GM12891 (cell line): Measurements from ENCODE around the gene SPRED1.

Source experiments
- DNase-seq: peaks from one replicate; pipeline ENCODE4 v3.0.0; 2011; ENCODE audit warnings: low spot score; ENCODE audit not compliant: insufficient read length
- FAIRE-seq: peaks from 2 replicates; lab custom pipeline; 2011; peaks lifted over from hg19 to GRCh38; lab: Jason Lieb, UNC
- PAX5 ChIP-seq: IDR thresholded peaks from 2 replicates; pipeline ENCODE4 v1.6.1; 2011; ENCODE audit warnings: low read length, moderate library complexity, mild to moderate bottlenecking; ENCODE audit not compliant: insufficient read depth, severe bottlenecking
- POLR2A ChIP-seq: IDR thresholded peaks from 2 replicates; pipeline ENCODE4 v1.6.1; 2011; ENCODE audit warnings: low read depth, low read length, control low read depth
- POLR2AphosphoS5 ChIP-seq: IDR thresholded peaks from 2 replicates; pipeline ENCODE4 v1.6.1; 2011; ENCODE audit warnings: low read depth, low read length, control low read depth
- POU2F2 ChIP-seq: IDR thresholded peaks from 2 replicates; pipeline ENCODE4 v1.6.1; 2011; ENCODE audit warnings: low read depth, mild to moderate bottlenecking, control low read depth, low read length, moderate library complexity
- SPI1 ChIP-seq: IDR thresholded peaks from 2 replicates; pipeline ENCODE4 v1.6.1; 2011; ENCODE audit warnings: low read depth, low read length, control low read depth
- TAF1 ChIP-seq: IDR thresholded peaks from 2 replicates; pipeline ENCODE4 v1.6.1; 2011; ENCODE audit warnings: low read depth, low read length, control low read depth

SPRED1 gene

DNA sequence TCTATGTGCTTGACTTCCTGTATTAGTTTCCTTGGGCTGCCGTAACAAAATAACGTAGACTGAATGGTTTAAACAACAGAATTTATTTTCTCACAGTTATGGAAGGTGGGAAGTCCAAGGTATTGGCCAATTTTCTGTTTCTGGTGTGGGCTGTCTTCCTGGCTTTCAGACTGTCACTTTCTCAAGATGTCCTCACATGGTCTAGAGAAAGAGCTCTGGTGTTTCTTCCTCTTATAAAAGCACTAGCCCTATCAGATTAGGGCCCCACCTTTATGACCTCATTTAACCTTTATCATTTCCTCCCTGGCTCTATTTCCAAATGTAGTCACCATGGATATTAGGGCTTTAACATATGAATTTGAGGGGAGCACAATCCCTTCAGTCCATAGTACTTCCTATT lies 54.6 kb downstream of the SPRED1 start:
- TF ChIP-seq POLR2A (no peak), POLR2AphosphoS5 (no peak), SPI1 (no peak), TAF1 (no peak), POU2F2 (no peak), PAX5 (no peak)
- no peak for FAIRE-seq
- DNase-seq = no peak

DNA sequence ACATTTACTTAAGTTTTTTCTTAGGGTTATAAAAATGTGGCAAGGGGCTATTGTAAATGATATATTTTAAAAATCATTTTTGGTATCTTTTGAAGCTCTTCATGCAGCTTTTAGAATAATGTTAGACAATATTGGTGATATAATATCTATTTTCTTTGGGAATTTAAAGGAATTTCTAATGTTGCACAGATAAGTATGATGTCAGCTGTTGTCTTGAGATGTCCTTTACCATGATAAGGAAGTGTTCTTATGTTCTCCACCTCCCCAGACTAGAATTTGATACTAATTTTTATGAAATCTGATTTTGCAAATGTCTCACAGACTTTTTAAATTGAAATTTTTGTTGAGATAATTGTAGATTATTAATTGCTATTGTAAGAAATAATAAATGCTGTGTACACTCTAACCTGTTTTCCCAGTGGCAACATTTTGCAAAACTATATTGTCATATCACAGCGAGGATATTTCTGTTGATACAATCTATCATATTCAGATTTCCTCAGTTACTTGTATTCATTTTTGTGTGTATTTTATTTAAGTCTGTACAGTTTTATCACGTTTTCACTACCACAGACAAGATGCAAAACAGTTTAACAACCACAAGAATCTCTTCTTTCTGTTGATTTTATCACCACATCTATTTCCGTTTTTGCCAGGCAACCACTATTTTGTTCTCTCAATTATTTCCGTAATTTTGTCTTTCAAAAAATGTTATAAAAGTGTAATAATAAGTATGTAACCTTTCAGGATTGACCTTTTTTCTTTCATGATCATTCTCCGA lies 55.4 kb downstream of the SPRED1 start:
- DNase-seq (no peak), FAIRE-seq (no peak)
- TF ChIP-seq PAX5 = no peak
- no peak for TF ChIP-seq POLR2AphosphoS5
- TF ChIP-seq POLR2A = no peak

DNA sequence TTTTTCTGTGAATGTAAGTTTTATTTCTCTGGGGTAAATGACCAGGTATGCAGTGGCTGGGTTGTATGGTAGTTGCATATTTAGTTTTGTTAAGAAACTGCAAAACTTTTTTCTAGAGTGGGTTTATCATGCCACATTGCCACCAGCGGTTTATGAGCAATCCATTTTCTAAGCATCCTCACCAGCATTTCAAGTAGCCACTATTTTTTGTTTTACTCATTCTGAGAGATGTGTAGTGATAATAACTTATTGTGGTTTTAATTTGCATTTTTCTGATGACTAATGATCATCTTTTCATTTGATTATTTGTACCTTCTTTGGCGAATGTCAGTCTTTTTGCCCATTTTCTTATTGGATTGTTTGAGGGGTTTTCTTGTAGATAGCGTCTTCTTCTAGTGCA lies 56.2 kb downstream of the SPRED1 start:
- TF ChIP-seq SPI1 = no peak
- no peak for TF ChIP-seq POU2F2
- TF ChIP-seq PAX5 = no peak
- TF ChIP-seq TAF1 = no peak
- no peak for TF ChIP-seq POLR2A
- TF ChIP-seq POLR2AphosphoS5 = no peak
- no peak for FAIRE-seq
- DNase-seq = no peak

DNA sequence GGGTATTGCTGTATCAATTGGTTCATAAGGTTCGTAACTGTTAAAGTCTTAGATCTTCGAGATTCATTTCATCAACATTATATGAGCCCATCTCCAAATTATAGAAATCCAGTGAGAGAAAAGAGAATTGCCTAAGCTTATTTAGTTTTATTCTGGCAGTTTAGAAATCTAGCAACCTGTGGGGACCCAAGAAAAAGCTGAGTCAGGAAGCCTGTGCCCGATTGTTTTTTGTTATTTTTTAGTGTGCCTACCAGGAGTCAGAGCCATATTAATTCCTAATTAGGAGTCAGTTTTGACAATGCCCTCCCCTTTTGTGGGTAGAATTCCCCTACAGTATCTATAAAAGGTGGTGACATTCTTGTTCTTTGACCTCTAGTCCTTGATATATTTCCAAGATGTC lies 59.6 kb downstream of the SPRED1 start:
- FAIRE-seq = no peak
- TF ChIP-seq SPI1 = no peak
- no peak for TF ChIP-seq POU2F2
- no peak for TF ChIP-seq POLR2AphosphoS5
- TF ChIP-seq TAF1 = no peak
- no peak for TF ChIP-seq PAX5
- no peak for TF ChIP-seq POLR2A

DNA sequence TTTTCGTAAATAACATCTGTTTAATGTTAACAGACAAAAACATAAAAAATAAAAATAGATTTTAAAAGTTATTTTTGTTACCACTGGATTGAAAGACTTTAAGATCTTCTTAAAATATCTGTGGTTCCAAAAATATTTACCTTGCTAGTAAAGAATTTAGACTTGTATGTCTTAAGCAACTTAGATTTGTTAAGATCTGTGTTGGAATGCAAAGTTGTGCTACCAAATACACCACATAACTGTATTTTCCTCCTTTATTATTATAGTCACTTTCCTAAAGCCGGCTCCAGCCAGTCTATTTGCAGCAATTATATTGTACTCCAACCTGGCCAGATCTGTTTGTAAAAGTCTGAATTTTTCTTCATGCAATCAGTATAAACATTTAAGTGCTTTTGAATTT lies 63.7 kb downstream of the SPRED1 start:
- FAIRE-seq = no peak
- TF ChIP-seq POLR2A (no peak), PAX5 (no peak), SPI1 (no peak)
- no peak for DNase-seq

More for the DNA sequence above, 59.6 kb downstream of the SPRED1 start:
- DNase-seq = no peak

DNA sequence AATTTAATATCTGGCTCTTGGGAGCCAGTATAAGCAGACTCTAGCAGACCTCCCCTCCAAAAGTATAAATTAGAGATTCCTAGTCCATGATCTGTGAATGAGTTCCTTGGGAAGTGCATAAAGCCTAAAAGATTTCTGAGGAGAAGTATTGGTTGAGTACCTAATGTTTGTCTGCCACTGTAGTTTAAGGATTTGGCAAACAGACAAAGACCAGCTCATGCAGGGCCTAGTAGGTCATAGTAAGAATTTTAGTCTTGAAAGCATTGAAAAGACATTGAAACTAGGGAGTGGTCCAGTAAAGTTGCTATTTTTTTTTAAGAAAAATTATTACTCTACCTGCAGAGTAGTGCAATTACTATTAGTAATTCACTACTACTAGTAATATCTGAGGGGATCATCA lies 67.5 kb downstream of the SPRED1 start:
- no peak for TF ChIP-seq POU2F2
- TF ChIP-seq POLR2AphosphoS5 = no peak
- TF ChIP-seq SPI1 = no peak
- TF ChIP-seq PAX5 = no peak
- no peak for TF ChIP-seq POLR2A
- TF ChIP-seq TAF1 = no peak
- DNase-seq = no peak
- no peak for FAIRE-seq

DNA sequence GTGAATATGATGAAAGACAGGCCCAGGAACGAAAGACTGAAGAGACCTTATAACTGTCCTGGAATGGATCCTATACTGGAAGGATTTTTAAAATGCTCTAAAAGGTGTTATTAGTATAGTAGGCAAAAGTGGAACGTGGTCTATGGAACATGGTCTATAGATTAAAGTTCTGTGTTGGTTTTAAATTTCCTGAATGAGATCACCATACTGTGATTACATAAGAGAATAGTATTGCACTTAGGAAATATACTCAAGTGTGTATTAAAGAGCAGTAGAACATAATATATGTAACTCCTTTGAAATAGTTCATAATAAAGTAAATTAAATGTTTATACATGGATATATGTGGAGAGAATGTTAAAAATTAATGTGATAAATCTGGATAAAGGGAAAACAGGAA lies 68.2 kb downstream of the SPRED1 start:
- no peak for DNase-seq
- FAIRE-seq = no peak
- TF ChIP-seq POLR2AphosphoS5 (no peak), TAF1 (no peak), PAX5 (no peak), POLR2A (no peak), SPI1 (no peak), POU2F2 (no peak)

DNA sequence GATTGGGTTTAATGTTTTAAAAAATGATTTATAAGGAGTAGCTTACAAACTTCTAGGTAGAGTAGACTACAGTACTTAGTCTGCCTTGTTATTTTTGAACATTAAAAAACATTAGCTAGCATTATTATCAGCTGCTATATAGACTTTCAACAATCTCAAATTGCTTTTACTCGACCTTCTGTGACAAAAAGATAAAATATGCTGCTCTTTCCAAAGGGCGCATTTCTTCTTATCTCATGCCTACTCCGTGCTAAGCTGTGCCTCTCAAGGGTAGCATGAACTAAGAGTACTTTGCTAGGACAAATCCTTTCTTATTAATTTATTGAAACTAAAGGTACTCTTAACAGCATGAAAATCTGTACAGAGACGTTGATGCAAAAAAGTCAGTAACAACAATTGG lies 71.3 kb downstream of the SPRED1 start:
- FAIRE-seq (no peak), DNase-seq (no peak)
- TF ChIP-seq POU2F2 = no peak
- TF ChIP-seq POLR2AphosphoS5 = no peak
- no peak for TF ChIP-seq POLR2A
- no peak for TF ChIP-seq TAF1
- no peak for TF ChIP-seq PAX5
- no peak for TF ChIP-seq SPI1

DNA sequence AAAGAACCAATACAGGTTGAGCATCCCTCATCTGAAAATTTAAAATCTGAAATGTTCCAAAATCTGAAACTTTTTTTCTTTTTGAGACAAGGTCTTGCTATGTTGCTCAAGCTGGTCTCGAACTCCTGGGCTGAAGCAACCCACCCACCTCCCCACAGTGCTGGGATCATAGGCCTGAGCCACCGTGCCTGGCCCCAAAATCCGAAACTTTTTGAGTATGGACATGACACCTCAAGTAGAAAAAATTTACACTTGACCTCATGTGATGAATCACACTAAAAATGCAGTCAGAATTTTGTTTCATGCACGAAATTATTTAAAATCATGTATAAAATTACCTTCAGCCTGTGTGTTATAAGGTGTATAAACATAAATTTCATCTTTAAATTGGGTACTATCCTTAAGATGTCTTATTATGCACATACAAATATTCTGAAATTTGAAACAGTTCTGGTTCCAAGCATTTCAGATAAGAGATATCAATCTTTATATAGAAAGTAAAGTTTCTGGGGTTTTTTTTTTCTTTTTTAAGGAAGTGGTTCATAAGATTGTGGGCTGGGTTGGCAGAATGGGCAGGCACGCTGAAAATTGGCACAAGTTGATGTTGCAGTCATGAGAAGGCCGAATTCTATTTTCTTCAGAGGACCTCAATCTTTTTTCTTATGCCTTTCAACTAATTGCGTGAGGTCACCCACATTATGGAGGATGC lies 72.5 kb downstream of the SPRED1 start:
- no peak for TF ChIP-seq SPI1
- no peak for TF ChIP-seq PAX5
- TF ChIP-seq POLR2AphosphoS5 = no peak
- TF ChIP-seq POU2F2 = no peak
- no peak for TF ChIP-seq TAF1
- TF ChIP-seq POLR2A = no peak
- no peak for DNase-seq
- no peak for FAIRE-seq

DNA sequence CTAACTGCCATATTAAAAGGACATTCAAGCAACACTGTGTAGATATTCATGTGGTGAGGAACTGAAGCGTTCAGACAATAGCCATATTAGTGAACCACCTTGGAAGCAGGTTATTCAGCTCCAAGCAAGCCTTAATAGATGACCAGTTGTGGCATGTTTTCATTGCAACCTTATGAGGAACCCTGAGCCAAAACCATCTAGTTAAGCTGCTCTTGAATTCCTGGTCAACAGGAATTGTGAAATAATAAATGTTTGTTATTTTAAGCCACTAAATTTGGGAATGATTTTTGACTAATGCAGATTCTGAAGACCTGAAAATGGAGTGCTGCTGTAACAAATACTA lies 73.0 kb downstream of the SPRED1 start:
- TF ChIP-seq POU2F2 (no peak), SPI1 (no peak), POLR2AphosphoS5 (no peak), POLR2A (no peak), PAX5 (no peak), TAF1 (no peak)
- FAIRE-seq (no peak), DNase-seq (no peak)
